Stimulated activated CD4-positive, alpha-beta T cell treated with anti-CD3 and anti-CD28 coated beads, Interleukin-2, amount 100 ng/mL, for 48 hours (primary cell): Measurements from ENCODE around the gene NOVA2.
A peak's percentile ranks its signal among the peaks of the same experiment; 100 is the strongest.
"Not testable (repeated sequence)": the region's sequence is repeated elsewhere in the genome, so short reads cannot be mapped to it uniquely, and the experiment has no call there.

Experiments
- DNase-seq, 2 donors: peaks; one replicate each; pipeline ENCODE4 v3.0.0-alpha.2; 2020

Gene NOVA2

GRCh38 chr19:45920458-45920857 is 53.2 kb downstream of the NOVA2 start:
- DNase-seq, result no peak

DNA sequence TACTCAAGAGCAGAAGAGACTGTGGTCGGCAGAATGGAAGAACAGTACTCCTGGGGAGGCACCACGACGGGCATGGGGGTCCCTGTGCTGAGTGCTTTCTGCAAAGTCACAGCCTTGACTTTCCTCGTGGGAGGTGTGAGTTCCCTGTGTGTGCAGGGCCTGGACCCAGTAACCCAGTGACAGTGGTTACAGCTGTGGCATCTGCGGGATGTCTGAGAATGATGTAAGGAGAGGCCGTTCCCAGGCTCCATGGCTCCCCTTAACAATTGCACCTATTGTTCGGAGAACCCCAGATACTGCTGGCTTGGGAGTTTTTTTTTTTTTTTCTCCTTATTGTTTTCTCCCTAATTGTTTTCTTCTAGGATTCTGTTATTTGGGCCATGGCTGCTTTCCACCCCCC is 54.0 kb downstream of the NOVA2 start:
- no peak for DNase-seq

- no peak for DNase-seq
Measured at GRCh38 chr19:45918721-45919120, 54.9 kb downstream of the NOVA2 start.

GRCh38 chr19:45917421-45918091 is 56.1 kb downstream of the NOVA2 start:
- no peak for DNase-seq

GRCh38 chr19:45913874-45914830 is 59.5 kb downstream of the NOVA2 start, which contains the start of gene NANOS2:
TSS of gene NANOS2 (minus strand) at chr19:45914778. CDS start at chr19:45914693, 85 bp downstream.
- no peak for DNase-seq

DNA sequence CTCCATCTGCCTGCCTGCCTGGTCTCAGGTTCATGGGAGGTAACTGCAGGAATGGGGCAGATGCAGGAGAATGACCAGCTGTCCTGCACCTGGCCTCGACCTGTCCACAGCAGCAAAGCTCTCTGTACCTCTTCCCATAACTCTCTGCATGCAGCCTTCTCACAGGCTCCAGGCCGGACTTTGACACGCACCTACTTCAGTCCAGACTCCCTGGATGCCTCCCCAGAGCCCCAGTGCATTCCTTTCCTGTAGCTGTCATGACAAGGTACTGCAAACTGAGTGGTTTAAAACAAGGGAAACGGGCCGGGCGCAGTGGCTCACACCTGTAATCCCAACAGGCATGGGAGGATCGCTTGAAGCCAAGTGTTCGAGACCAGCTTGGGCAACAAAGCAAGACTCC is 62.4 kb downstream of the NOVA2 start:
- no peak for DNase-seq

DNA sequence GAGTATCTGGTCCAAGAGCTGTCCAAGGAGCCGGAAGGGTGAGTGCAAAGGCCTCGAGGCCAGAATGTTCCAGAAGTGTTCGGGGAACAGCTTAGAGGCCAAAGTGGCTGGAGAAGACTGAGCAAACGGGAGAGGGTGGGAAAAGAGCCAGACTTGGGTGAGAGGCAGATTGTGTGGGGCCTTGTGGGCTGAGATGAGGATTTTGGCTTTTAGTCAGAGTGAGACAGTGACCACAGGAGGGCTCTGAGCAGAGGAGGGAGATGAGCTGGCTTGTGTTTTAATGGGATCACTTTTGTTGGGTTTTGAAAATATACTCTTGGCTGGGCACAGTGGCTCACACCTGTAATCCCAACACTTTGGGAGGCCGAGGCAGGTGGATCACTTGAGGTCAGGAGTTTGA is 64.7 kb downstream of the NOVA2 start:
- no peak for DNase-seq

- DNase-seq, result no peak
Measured at GRCh38 chr19:45906221-45906620, 67.4 kb downstream of the NOVA2 start.

- no peak for DNase-seq
Measured at GRCh38 chr19:45905011-45905410, 68.7 kb downstream of the NOVA2 start.

DNA sequence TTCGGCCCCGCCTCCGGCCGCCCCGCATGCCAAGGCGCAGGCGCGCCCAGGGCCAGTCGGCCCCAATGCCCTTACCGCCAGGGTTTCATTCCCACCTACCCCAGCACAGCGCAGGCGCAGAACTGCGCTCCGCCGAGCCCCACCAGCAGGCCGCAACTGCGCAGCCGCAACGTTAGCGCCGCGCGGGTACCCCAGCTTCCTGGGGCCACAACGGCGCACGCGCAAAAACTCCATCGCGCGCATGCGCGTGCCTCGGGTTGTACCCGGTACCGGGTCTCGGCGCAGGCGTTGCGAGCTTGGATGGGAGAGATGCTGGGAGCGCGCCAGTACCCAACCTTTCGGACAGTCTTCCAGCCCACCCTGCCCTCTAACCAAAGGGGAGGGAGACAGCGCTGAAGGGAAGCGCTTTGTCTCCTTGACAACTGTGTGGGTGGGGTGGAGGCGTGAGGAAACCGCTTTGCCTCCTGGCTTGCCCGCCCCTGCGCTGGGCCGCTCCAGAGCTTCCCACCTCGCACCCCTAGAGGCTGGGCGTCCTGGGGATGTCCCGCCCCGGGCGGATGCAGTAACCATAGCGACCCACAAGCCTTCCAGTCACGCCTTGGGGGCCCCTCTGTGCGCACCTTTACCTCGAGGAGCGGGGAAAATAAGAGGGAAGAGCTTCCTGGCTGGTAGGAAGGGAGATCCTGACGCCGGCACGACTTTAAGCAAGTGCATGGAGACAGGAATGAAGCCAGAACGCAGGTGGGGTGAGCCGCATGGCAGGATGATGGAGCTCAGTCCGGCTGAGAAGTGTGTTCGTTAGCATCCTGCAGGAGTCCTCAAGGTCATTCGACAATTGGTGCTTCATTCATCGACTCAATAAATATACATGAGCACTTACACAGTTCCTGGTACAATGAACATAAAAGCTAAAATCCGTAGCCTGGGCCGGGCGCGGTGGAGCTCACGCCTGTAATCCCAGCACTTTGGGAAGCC is 70.7 kb downstream of the NOVA2 start:
- peak; percentile 99 for DNase-seq

GRCh38 chr19:45901912-45902650 is 71.6 kb downstream of the NOVA2 start, which contains the start of gene MYPOP:
TSS of gene MYPOP (minus strand) at chr19:45902613. CDS start at chr19:45901773, 840 bp downstream.
- DNase-seq, result no peak

DNA sequence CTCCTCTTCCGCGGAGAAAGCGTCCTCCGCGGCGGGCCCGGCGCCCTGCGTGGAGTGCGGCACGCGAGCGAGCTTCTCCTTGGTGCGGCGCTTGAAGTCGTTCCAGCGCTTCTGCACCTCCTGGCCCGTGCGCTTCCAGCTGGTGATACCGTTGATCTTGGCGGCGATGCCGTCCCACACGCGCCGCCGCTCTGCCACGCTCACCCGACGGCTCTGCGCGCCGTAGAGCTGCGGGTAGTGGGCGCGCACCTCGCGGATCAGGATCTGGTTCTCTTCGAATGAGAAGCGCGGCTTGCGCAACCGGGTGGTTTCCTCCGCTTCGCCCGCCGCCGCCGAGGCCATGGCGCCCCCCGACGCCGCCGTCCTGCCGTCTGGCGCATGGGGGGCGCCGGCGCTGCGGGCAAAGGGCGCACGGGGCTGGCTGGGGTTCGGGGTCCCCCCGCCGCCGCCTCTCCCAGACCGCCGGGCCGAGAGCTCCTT is 72.2 kb downstream of the NOVA2 start:
- DNase-seq, result peak in 1 of 2 donors; percentile 29

GRCh38 chr19:45900738-45901431 is 72.8 kb downstream of the NOVA2 start:
- DNase-seq, result no peak

DNA sequence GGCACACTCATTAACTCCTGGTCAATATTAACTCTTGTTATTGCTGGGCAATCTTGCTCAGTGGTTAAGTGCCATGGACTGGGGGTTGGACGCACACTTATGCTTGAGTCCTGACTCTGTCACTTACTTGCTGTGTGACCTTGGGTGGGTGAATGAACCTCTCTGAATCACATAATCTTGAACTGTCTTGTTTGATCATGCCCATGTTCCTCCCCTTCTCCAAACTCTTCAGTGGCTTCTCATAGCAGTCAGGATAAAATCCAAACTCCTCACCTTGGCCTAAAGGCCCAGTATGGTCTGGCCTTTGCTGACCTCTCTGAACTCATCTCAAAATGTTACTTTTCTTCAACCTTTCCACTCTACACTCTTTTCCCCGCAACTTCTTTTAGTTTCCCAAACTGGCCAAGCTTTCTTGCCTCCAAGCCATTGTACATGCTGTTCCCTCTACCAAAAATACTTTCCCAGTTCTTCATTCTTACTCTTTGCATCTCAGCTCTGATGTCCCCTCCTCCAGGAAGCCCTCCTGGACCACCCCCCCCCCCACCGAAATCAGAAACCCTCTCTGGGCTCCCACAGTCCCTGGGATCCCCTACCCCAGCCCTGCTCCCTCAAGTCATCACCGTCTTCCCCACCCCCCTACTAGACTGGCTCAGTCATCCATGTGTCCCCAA is 73.6 kb downstream of the NOVA2 start:
- DNase-seq, result no peak

- no peak for DNase-seq
Measured at GRCh38 chr19:45899253-45899652, 74.4 kb downstream of the NOVA2 start.

GRCh38 chr19:45897261-45897812 is 76.3 kb downstream of the NOVA2 start:
- no peak for DNase-seq

- not testable (repeated sequence) for DNase-seq
Measured at GRCh38 chr19:45895983-45896599, 77.6 kb downstream of the NOVA2 start.

- no peak for DNase-seq
Measured at GRCh38 chr19:45895519-45895972, 78.1 kb downstream of the NOVA2 start.

GRCh38 chr19:45890877-45891276 is 82.8 kb downstream of the NOVA2 start:
- no peak for DNase-seq
